Prostate gland (tissue), 2 donors: ENCODE data around the gene COL25A1. TPM values are rescaled to one million over a fixed set of nuclear protein-coding genes. Genes with fewer than 3 reads are reported as not detected.

ENCODE experiments used
- DNase-seq: peaks from one replicate; pipeline ENCODE4 v3.0.0-alpha.2; 2019; ENCODE audit warnings: low spot score
- H3K27ac ChIP-seq, 2 donors: fragments of 200-600 bp; sonication (generic); 2 replicates each; pipeline ENCODE4 v1.5.1; 2017 to 2019
- H3K27me3 ChIP-seq: fragments of 200-600 bp; sonication (generic); replicated peaks from 2 replicates; pipeline ENCODE4 v1.5.1; 2019; ENCODE audit not compliant: insufficient read depth
- H3K36me3 ChIP-seq, 2 donors: fragments of 200-600 bp; sonication (generic); 1 replicate in 1 of 2; 2 replicates in 1 of 2; pipeline versions ENCODE4 v1.5.1 to v1.8.1; 2017 to 2019
- H3K4me1 ChIP-seq: fragments of 200-600 bp; sonication (generic); replicated peaks from 2 replicates; pipeline ENCODE4 v1.5.1; 2019
- H3K4me3 ChIP-seq, 2 donors: fragments of 200-600 bp; sonication (generic); 2 replicates each; pipeline ENCODE4 v1.5.1; 2017 to 2019
- H3K9me3 ChIP-seq: fragments of 200-600 bp; sonication (generic); 2 replicates; pipeline ENCODE4 v1.5.1; 2017
- CTCF ChIP-seq, 4 experiments: fragments of 200-600 bp in 2 of 4; fragments of 450-650 bp in 2 of 4; sonication (generic) in 2 of 4; IDR thresholded peaks; 1 replicate in 3 of 4; 2 replicates in 1 of 4; pipeline ENCODE4 v1.5.1; 2016 to 2019; ENCODE audit warnings: antibody characterized with exemption in 4 of 4, mild to moderate bottlenecking in 2 of 4, moderate library complexity in 2 of 4
- POLR2A ChIP-seq: fragments of 450-650 bp; IDR thresholded peaks from one replicate; pipeline ENCODE4 v1.6.1; 2016; ENCODE audit warnings: antibody characterized with exemption, mild to moderate bottlenecking
- POLR2AphosphoS5 ChIP-seq: sonication (generic); formaldehyde crosslinking; IDR thresholded peaks from one replicate; pipeline ENCODE4 v1.6.1; 2017; ENCODE audit warnings: antibody characterized with exemption
- WGBS: methylation state at CpG from one replicate; pipeline ENCODE4 v1.1.5; 2018; 5-methylcytosine and 5-hydroxymethylcytosine counted together
- intact Hi-C: fragments of 100-400 bp; cut with DNase I; formaldehyde crosslinking; loops from one replicate; pipeline ENCODE4 v1.14.2; 2022
- total RNA-seq, 2 donors: library from RNA; depleted of rRNA; stranded (reverse); fragments of >200 nt; gene quantifications; one replicate each; pipeline ENCODE4 v1.1.0, GENCODE V29; 2016

The COL25A1 gene
- total RNA-seq, 2 donors from 2014 or later, result 0.73 to 2.8 TPM

- H3K27ac ChIP-seq, result no peak overlapping the region
- no peak for DNase-seq
- no peaks in the 10 kb centered on the region for H3K27me3 ChIP-seq
- no peaks in the 10 kb centered on the region for H3K36me3 ChIP-seq
- H3K4me3 ChIP-seq, result no peak overlapping the region
- intact Hi-C loops, result no loop called here
- peaks cover 3% of the 10 kb centered on the region for H3K4me1 ChIP-seq
- WGBS, result 81% methylated on average over 1 of the region's 1 CpG
- H3K9me3 ChIP-seq, result no peaks in the 10 kb centered on the region
- TF ChIP-seq POLR2A (no peak), POLR2AphosphoS5 (no peak), CTCF (IDR thresholded peaks at IDR 0.05) (no peak)
Observed at GRCh38 chr4:108831291-108831690, 471.2 kb downstream of the COL25A1 start.

GRCh38 chr4:108830509-108831244 is 471.8 kb downstream of the COL25A1 start:
- no peak for DNase-seq
- TF ChIP-seq CTCF (IDR thresholded peaks at IDR 0.05) (no peak), POLR2A (no peak), POLR2AphosphoS5 (no peak)

GRCh38 chr4:108829966-108830492 is 472.4 kb downstream of the COL25A1 start:
- H3K27ac ChIP-seq, result no peak overlapping the region
- no peaks in the 10 kb centered on the region for H3K9me3 ChIP-seq
- H3K4me3 ChIP-seq, result no peak overlapping the region
- no peaks in the 10 kb centered on the region for H3K27me3 ChIP-seq
- intact Hi-C loops, result no loop called here
- WGBS, result 79% methylated on average over 4 of the region's 4 CpGs
- TF ChIP-seq CTCF (IDR thresholded peaks at IDR 0.05) (no peak), POLR2AphosphoS5 (no peak), POLR2A (no peak)
- no peaks in the 10 kb centered on the region for H3K36me3 ChIP-seq
- DNase-seq, result no peak
- peaks cover 3% of the 10 kb centered on the region for H3K4me1 ChIP-seq

More at GRCh38 chr4:108830509-108831244, 471.8 kb downstream of the COL25A1 start:
- Histone ChIP-seq H3K9me3 (no peaks in the 10 kb centered on the region), H3K4me1 (peaks cover 3% of the 10 kb centered on the region), H3K4me3 (no peak overlapping the region), H3K36me3 (no peaks in the 10 kb centered on the region), H3K27me3 (no peaks in the 10 kb centered on the region), H3K27ac (no peak overlapping the region)
- 14% methylated on average over 4 of the region's 4 CpGs for WGBS
- intact Hi-C loops, result no loop called here

GRCh38 chr4:108828620-108829019 is 473.8 kb downstream of the COL25A1 start:
- no peak overlapping the region for H3K27ac ChIP-seq
- DNase-seq, result no peak
- intact Hi-C loops, result no loop called here
- H3K9me3 ChIP-seq, result no peaks in the 10 kb centered on the region
- peaks cover 3% of the 10 kb centered on the region for H3K4me1 ChIP-seq
- H3K36me3 ChIP-seq, result no peaks in the 10 kb centered on the region
- H3K4me3 ChIP-seq, result no peak overlapping the region
- no peak for TF ChIP-seq POLR2A
- no peak for TF ChIP-seq POLR2AphosphoS5
- no peak for TF ChIP-seq CTCF (IDR thresholded peaks at IDR 0.05)
- WGBS, result 32% methylated on average over 3 of the region's 3 CpGs
- H3K27me3 ChIP-seq, result no peaks in the 10 kb centered on the region

GRCh38 chr4:108825737-108826136 is 476.7 kb downstream of the COL25A1 start:
- TF ChIP-seq CTCF (IDR thresholded peaks at IDR 0.05) (no peak), POLR2AphosphoS5 (no peak), POLR2A (no peak)
- Histone ChIP-seq H3K27ac (no peak overlapping the region), H3K36me3 (no peaks in the 10 kb centered on the region), H3K4me1 (peaks cover 3% of the 10 kb centered on the region), H3K4me3 (no peak overlapping the region), H3K9me3 (no peaks in the 10 kb centered on the region), H3K27me3 (no peaks in the 10 kb centered on the region)
- 88% methylated on average over 2 of the region's 2 CpGs for WGBS
- intact Hi-C loops, result no loop called here
- no peak for DNase-seq
